Mesenchymal stem cell (in vitro differentiated cells and primary cell): ENCODE data around the gene CHRND.
"Not testable (repeated sequence)": the region's sequence is repeated elsewhere in the genome, so short reads cannot be mapped to it uniquely, and the experiment has no call there.

Source experiments
- DNase-seq: peaks from one replicate; pipeline ENCODE4 v3.0.0-alpha.2; 2013
- H2AFZ ChIP-seq: one replicate; pipeline ENCODE4 v1.6.1; 2013; ENCODE audit warnings: low read depth, mild to moderate bottlenecking, control low read depth, inconsistent platforms, low read length, moderate library complexity
- H2AK5ac ChIP-seq: 2 replicates; pipeline ENCODE4 v1.6.1; 2013; ENCODE audit warnings: low read length, moderate library complexity, mild to moderate bottlenecking, inconsistent platforms; ENCODE audit not compliant: severe bottlenecking
- H2BK120ac ChIP-seq: one replicate; pipeline ENCODE4 v1.6.1; 2013; ENCODE audit warnings: low read depth, mild to moderate bottlenecking, inconsistent platforms, low read length, moderate library complexity
- H2BK12ac ChIP-seq, 2 experiments: one replicate each; pipeline ENCODE4 v1.6.1; 2013; ENCODE audit warnings: inconsistent platforms in 2 of 2, low read length in 2 of 2, mild to moderate bottlenecking in 2 of 2, moderate library complexity in 2 of 2, control low read depth in 1 of 2
- H2BK15ac ChIP-seq: one replicate; pipeline ENCODE4 v1.6.1; 2013; ENCODE audit warnings: mild to moderate bottlenecking, low read depth, inconsistent platforms; ENCODE audit not compliant: poor library complexity, severe bottlenecking
- H2BK5ac ChIP-seq: 2 replicates; pipeline ENCODE4 v1.6.1; 2013; ENCODE audit warnings: low read depth, mild to moderate bottlenecking, low read length, control low read depth, inconsistent platforms; ENCODE audit not compliant: poor library complexity, severe bottlenecking
- H3K14ac ChIP-seq, 2 experiments: one replicate each; pipeline ENCODE4 v1.6.1; 2013; ENCODE audit warnings: inconsistent platforms in 2 of 2, low read length in 2 of 2, control low read depth in 1 of 2, mild to moderate bottlenecking in 1 of 2, moderate library complexity in 1 of 2
- H3K18ac ChIP-seq, 2 experiments: one replicate each; pipeline ENCODE4 v1.6.1; 2013; ENCODE audit warnings: inconsistent platforms in 2 of 2, low read length in 2 of 2, control low read depth in 1 of 2, low read depth in 1 of 2, mild to moderate bottlenecking in 1 of 2
- H3K23ac ChIP-seq, 2 experiments: one replicate each; pipeline ENCODE4 v1.6.1; 2013; ENCODE audit warnings: inconsistent platforms in 2 of 2, low read length in 2 of 2, mild to moderate bottlenecking in 2 of 2, moderate library complexity in 2 of 2, control low read depth in 1 of 2
- H3K27ac ChIP-seq: 2 replicates; pipeline ENCODE4 v1.5.1; 2013; ENCODE audit warnings: mild to moderate bottlenecking, moderate library complexity, low read length, control low read depth, inconsistent platforms; ENCODE audit not compliant: poor library complexity, severe bottlenecking
- H3K27me3 ChIP-seq, 2 experiments: 2 replicates each; pipeline versions ENCODE4 v1.6.1 to v1.7.0; 2013; ENCODE audit warnings: low read length in 2 of 2, mild to moderate bottlenecking in 2 of 2, moderate library complexity in 2 of 2, control low read depth in 1 of 2, inconsistent platforms in 1 of 2; ENCODE audit not compliant: control insufficient read depth in 1 of 2, insufficient read depth in 1 of 2
- H3K36me3 ChIP-seq, 2 experiments: 2 replicates each; pipeline versions ENCODE4 v1.6.1 to v1.7.0; 2013; ENCODE audit warnings: low read length in 2 of 2, control low read depth in 1 of 2, inconsistent platforms in 1 of 2, low read depth in 1 of 2, mild to moderate bottlenecking in 1 of 2; ENCODE audit not compliant: insufficient read depth in 2 of 2, control insufficient read depth in 1 of 2
- H3K4ac ChIP-seq, 2 experiments: one replicate each; pipeline ENCODE4 v1.6.1; 2013; ENCODE audit warnings: inconsistent platforms in 2 of 2, low read length in 2 of 2, mild to moderate bottlenecking in 2 of 2, moderate library complexity in 2 of 2, control low read depth in 1 of 2, low read depth in 1 of 2
- H3K4me1 ChIP-seq: 2 replicates; pipeline ENCODE4 v1.6.1; 2013; ENCODE audit warnings: low read depth, low read length, control low read depth; ENCODE audit not compliant: control insufficient read depth, insufficient read depth
- H3K4me2 ChIP-seq: 2 replicates; pipeline ENCODE4 v1.6.1; 2013; ENCODE audit warnings: low read length, mild to moderate bottlenecking, inconsistent platforms; ENCODE audit not compliant: poor library complexity, severe bottlenecking
- H3K4me3 ChIP-seq, 2 experiments: 2 replicates each; pipeline versions ENCODE4 v1.5.1 to v1.7.0; 2013; ENCODE audit warnings: low read length in 2 of 2, mild to moderate bottlenecking in 2 of 2, control low read depth in 1 of 2, low read depth in 1 of 2; ENCODE audit not compliant: insufficient read depth in 1 of 2
- H3K79me1 ChIP-seq: replicated peaks from 2 replicates; pipeline ENCODE4 v1.6.1; 2013; ENCODE audit warnings: mild to moderate bottlenecking, control low read depth, low read length, inconsistent platforms; ENCODE audit not compliant: poor library complexity, severe bottlenecking
- H3K9ac ChIP-seq: 2 replicates; pipeline ENCODE4 v1.7.0; 2013; ENCODE audit warnings: mild to moderate bottlenecking, low read length, moderate library complexity
- H3K9me3 ChIP-seq: 2 replicates; pipeline ENCODE4 v1.7.0; 2013; ENCODE audit warnings: mild to moderate bottlenecking, low read length; ENCODE audit not compliant: control insufficient read depth
- H4K8ac ChIP-seq: one replicate; pipeline ENCODE4 v1.6.1; 2013; ENCODE audit warnings: inconsistent platforms, mild to moderate bottlenecking, low read length, moderate library complexity
- H4K91ac ChIP-seq: one replicate; pipeline ENCODE4 v1.6.1; 2013; ENCODE audit warnings: mild to moderate bottlenecking, low read length, inconsistent platforms
- WGBS: methylation state at CpG from one replicate; pipeline ENCODE4 v1.1.7; 2013; ENCODE audit warnings: mixed read lengths; 5-methylcytosine and 5-hydroxymethylcytosine counted together

Gene CHRND

GRCh38 chr2:232532419-232532818, 6.5 kb downstream of the CHRND start:
- H3K27me3 ChIP-seq: peaks cover 18 to 66% of the 10 kb centered on the region in 2 experiments
- H3K79me1 ChIP-seq: no peaks in the 10 kb centered on the region

GRCh38 chr2:232532821-232533220, 6.9 kb downstream of the CHRND start:
- H3K27ac ChIP-seq, H3K79me1 ChIP-seq, H3K4me3 ChIP-seq, H2BK120ac ChIP-seq, H3K4me2 ChIP-seq, H3K18ac ChIP-seq, H3K36me3 ChIP-seq, H2BK5ac ChIP-seq, H2AFZ ChIP-seq, H2AK5ac ChIP-seq, H2BK12ac ChIP-seq, H4K8ac ChIP-seq, H3K4me1 ChIP-seq, H3K4ac ChIP-seq, DNase-seq, H3K23ac ChIP-seq, H3K14ac ChIP-seq, H3K9ac ChIP-seq, H2BK15ac ChIP-seq, H4K91ac ChIP-seq: not testable (repeated sequence)
- peaks cover 11% of the 10 kb centered on the region for H3K9me3 ChIP-seq
- H3K27me3 ChIP-seq: peaks cover 17 to 67% of the 10 kb centered on the region in 2 experiments
- WGBS: 84% methylated on average over 7 of the region's 7 CpGs

More at GRCh38 chr2:232532419-232532818, 6.5 kb downstream of the CHRND start:
- Histone ChIP-seq H2BK12ac (no peak overlapping the region), H3K18ac (no peak overlapping the region), H2AK5ac (no peak overlapping the region), H3K9ac (no peak overlapping the region), H2BK120ac (no peak overlapping the region), H3K4ac (no peak overlapping the region), H3K36me3 (no peaks in the 10 kb centered on the region), H3K4me3 (no peak overlapping the region), H4K91ac (no peak overlapping the region), H3K14ac (no peak overlapping the region), H3K27ac (no peak overlapping the region), H3K23ac (no peak overlapping the region), H2BK5ac (no peak overlapping the region), H2BK15ac (no peak overlapping the region), H3K4me2 (no peak overlapping the region), H3K9me3 (peaks cover 11% of the 10 kb centered on the region), H3K4me1 (no peaks in the 10 kb centered on the region), H4K8ac (no peak overlapping the region), H2AFZ (no peak overlapping the region)
- DNase-seq: no peak
- 87% methylated on average over 9 of the region's 9 CpGs for WGBS

GRCh38 chr2:232533944-232534710, 8.2 kb downstream of the CHRND start:
- no peaks in the 10 kb centered on the region for H3K36me3 ChIP-seq
- H2AFZ ChIP-seq: no peak overlapping the region
- peaks cover under 1% of the 10 kb centered on the region for H3K4me1 ChIP-seq
- H3K23ac ChIP-seq: no peak overlapping the region
- peaks cover 11% of the 10 kb centered on the region for H3K9me3 ChIP-seq
- H3K4me2 ChIP-seq: no peak overlapping the region
- H4K91ac ChIP-seq: no peak overlapping the region
- no peak overlapping the region for H3K14ac ChIP-seq
- H4K8ac ChIP-seq: no peak overlapping the region
- no peak overlapping the region for H3K4me3 ChIP-seq
- H3K4ac ChIP-seq: no peak overlapping the region
- no peak overlapping the region for H2BK15ac ChIP-seq
- no peaks in the 10 kb centered on the region for H3K79me1 ChIP-seq
- no peak overlapping the region for H3K27ac ChIP-seq
- H3K18ac ChIP-seq: no peak overlapping the region
- no peak overlapping the region for H2BK5ac ChIP-seq
- no peak overlapping the region for H2AK5ac ChIP-seq
- no peak overlapping the region for H2BK12ac ChIP-seq
- WGBS: 84% methylated on average over 13 of the region's 13 CpGs
- peaks cover 19 to 67% of the 10 kb centered on the region in 2 experiments for H3K27me3 ChIP-seq
- no peak overlapping the region for H2BK120ac ChIP-seq
- H3K9ac ChIP-seq: no peak overlapping the region
- no peak for DNase-seq

- H3K27me3 ChIP-seq: peaks cover 26 to 70% of the 10 kb centered on the region in 2 experiments
- H4K8ac ChIP-seq: no peak overlapping the region
- peaks cover 6% of the 10 kb centered on the region for H3K4me1 ChIP-seq
- H3K9me3 ChIP-seq: peaks cover 11% of the 10 kb centered on the region
- no peak overlapping the region for H2BK5ac ChIP-seq
- WGBS: 83% methylated on average over 9 of the region's 14 CpGs
- H3K79me1 ChIP-seq: no peaks in the 10 kb centered on the region
- H2AFZ ChIP-seq: no peak overlapping the region
- H3K27ac ChIP-seq: no peak overlapping the region
- H3K4ac ChIP-seq: no peak overlapping the region
- H3K4me3 ChIP-seq: no peak overlapping the region
- no peak overlapping the region for H2BK120ac ChIP-seq
- no peak overlapping the region for H2BK12ac ChIP-seq
- H3K36me3 ChIP-seq: no peaks in the 10 kb centered on the region
- H3K23ac ChIP-seq: no peak overlapping the region
- no peak overlapping the region for H2BK15ac ChIP-seq
- H3K4me2 ChIP-seq: no peak overlapping the region
- H4K91ac ChIP-seq: no peak overlapping the region
- H3K14ac ChIP-seq: no peak overlapping the region
- no peak overlapping the region for H3K9ac ChIP-seq
- DNase-seq: no peak
- H3K18ac ChIP-seq: no peak overlapping the region
- no peak overlapping the region for H2AK5ac ChIP-seq
These were observed 9.1 kb downstream of the CHRND start for GRCh38 chr2:232534940-232535651.
